KOPT-K1 (cell line): ENCODE data around the gene MSI2.

Source experiments
- H3K27ac ChIP-seq: fragments of 200-600 bp; sonication (generic); 2 replicates; pipeline ENCODE4 v1.5.1; 2016; ENCODE audit warnings: antibody characterized with exemption, mild to moderate bottlenecking, low read depth, low read length; ENCODE audit not compliant: poor library complexity, severe bottlenecking
- H3K36me3 ChIP-seq: fragments of 200-600 bp; sonication (generic); 2 replicates; pipeline ENCODE4 v1.5.1; 2017; ENCODE audit warnings: antibody characterized with exemption, mild to moderate bottlenecking, low read length, moderate library complexity; ENCODE audit not compliant: insufficient read depth
- H3K9me3 ChIP-seq: fragments of 200-600 bp; sonication (generic); 2 replicates; pipeline ENCODE4 v1.5.1; 2017; ENCODE audit warnings: antibody characterized with exemption, low read length, mild to moderate bottlenecking; ENCODE audit not compliant: insufficient read depth, poor library complexity, severe bottlenecking

Gene MSI2

DNA sequence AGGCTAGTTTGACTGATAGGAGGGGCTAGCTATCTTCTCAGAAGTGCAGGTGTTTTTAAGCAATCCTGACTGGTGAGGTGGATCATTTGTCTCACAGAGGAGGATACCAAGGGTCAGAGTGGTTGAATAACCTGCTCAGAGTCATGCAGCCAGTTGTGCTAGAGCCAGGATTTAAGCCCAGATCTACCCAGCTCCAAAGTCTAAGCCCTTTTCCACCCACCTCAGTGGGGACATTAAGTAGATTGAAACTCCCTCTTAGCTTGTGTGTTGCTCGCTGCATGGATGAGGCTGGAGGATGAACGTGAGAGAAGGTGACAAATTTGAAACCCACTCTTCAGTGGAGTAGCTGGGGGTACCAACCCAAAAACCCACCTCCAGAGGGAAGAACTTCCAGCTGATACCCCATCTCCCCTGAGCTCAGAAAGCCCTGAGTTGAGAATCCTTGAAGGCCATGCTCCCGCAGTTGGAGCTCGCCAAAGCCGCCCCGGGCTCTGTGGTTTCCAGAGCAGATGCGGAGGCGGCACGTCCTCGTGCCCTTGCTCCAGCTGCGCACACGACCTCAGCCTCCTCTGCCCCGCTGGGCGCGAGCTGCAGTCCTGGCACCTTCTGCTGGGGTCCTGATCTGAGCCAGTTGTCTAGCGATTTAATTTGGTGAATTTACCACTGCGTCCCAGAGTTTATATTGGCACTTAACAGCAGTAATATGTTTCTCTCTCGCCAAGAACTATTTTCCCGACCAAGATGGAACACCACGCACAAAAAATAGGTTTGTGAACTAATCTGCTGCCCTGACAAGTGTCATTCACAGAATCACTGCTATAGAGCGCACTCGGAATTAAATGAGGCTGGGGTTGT is 329.2 kb downstream of the MSI2 start:
- peaks cover 78% of the 10 kb centered on the region for H3K36me3 ChIP-seq
- H3K9me3 ChIP-seq, result no peaks in the 10 kb centered on the region
- H3K27ac ChIP-seq, result peak overlapping the region; percentile 71

GRCh38 chr17:57586196-57586740 is 329.9 kb downstream of the MSI2 start:
- peaks cover 77% of the 10 kb centered on the region for H3K36me3 ChIP-seq
- peak overlapping the region; percentile 71 for H3K27ac ChIP-seq
- H3K9me3 ChIP-seq, result no peaks in the 10 kb centered on the region

DNA sequence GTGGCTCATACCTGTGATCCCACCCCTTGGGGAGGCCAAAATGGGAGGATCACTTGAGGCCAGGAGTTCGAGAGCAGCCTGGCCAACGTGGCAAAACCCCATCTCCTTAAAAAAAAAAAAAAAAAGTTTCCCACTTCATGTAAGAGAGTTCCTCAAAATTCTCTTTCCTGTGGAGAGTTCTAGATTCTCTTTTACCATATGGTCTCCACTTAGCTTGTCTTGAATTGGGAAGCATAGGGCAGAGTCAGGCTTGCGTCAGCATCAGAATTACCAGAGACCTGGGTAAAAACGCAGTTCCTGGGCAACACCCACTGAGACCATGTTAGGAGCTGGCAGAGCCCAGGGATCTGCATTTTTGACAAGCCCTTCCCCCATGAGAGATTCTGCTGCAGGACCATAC is 330.4 kb downstream of the MSI2 start:
- H3K36me3 ChIP-seq, result peaks cover 73% of the 10 kb centered on the region
- H3K9me3 ChIP-seq, result no peaks in the 10 kb centered on the region
- H3K27ac ChIP-seq, result peak overlapping the region; percentile 71

- Histone ChIP-seq H3K36me3 (peaks cover 73% of the 10 kb centered on the region), H3K27ac (peak overlapping the region; percentile 1), H3K9me3 (no peaks in the 10 kb centered on the region)
Observed at GRCh38 chr17:57587193-57587969, 331.1 kb downstream of the MSI2 start.

DNA sequence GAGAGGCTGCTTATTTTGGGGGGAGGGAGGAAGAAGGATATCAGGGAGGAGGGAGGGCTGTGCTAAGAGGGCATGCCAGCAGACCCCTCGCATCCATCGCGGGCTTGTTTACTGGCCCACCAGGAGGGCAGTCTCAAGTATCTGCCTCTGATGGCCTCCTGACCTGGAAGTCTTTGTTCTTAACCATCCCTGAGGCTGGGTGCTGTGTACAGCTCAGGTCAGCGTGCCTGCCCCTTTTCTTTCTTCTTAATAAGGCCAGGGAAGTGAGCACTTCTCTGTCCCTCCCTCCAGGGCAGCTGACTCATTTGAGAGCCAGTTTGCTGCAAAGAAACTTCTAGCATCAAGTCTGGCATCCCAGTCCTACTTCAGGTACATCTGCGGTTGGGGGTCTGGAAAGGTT is 331.8 kb downstream of the MSI2 start:
- H3K27ac ChIP-seq, result peak overlapping the region; percentile 1
- peaks cover 3% of the 10 kb centered on the region for H3K9me3 ChIP-seq

GRCh38 chr17:57589151-57590034 is 333.1 kb downstream of the MSI2 start:
- no peak overlapping the region for H3K27ac ChIP-seq
- peaks cover 15% of the 10 kb centered on the region for H3K9me3 ChIP-seq
- H3K36me3 ChIP-seq, result peaks cover 73% of the 10 kb centered on the region

More for the DNA sequence above, 331.8 kb downstream of the MSI2 start:
- H3K36me3 ChIP-seq, result peaks cover 73% of the 10 kb centered on the region

DNA sequence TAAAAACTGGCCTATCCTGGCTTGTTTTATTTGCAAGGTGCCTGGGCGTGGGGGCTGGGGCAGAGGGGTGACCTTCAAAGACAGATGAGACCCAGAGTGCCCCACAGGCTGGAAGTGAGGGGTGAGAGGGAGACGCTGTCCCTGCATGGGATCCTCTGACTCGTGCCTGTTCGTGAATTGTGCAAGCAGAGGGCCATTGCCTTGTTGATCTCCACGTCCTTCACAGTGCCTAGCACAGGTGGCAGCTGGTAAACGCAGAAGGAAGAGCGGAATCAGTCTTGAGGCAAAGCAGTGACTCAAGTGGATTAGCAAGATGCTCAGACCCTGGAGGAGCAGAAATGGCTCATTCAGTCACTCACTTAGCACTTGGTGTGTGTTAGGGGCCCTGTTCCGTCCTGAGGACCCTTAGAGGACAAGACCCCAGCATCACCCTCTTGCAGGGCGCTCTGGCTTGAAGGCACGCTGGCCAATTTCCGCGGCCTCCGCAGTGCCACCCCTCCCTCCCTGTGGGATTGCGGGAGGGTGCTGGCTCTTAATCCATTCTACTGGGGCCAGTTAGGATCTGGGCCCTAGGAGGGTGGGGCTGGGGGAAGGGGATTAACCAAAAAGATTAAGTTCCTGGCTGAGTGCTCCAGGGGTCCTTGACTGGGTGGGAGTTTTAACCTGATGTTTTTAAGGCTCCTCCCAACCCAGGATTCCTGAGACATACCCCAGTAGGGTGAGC is 337.6 kb downstream of the MSI2 start:
- Histone ChIP-seq H3K36me3 (peaks cover 88% of the 10 kb centered on the region), H3K9me3 (peaks cover 28% of the 10 kb centered on the region), H3K27ac (no peak overlapping the region)

- H3K36me3 ChIP-seq, result peaks cover 79% of the 10 kb centered on the region
- no peak overlapping the region for H3K27ac ChIP-seq
- H3K9me3 ChIP-seq, result peaks cover 28% of the 10 kb centered on the region
Observed at GRCh38 chr17:57594767-57595166, 338.4 kb downstream of the MSI2 start.

- Histone ChIP-seq H3K9me3 (peaks cover 28% of the 10 kb centered on the region), H3K27ac (peak overlapping the region; percentile 97), H3K36me3 (peaks cover 73% of the 10 kb centered on the region)
Observed at GRCh38 chr17:57595426-57595825, 339.1 kb downstream of the MSI2 start.

DNA sequence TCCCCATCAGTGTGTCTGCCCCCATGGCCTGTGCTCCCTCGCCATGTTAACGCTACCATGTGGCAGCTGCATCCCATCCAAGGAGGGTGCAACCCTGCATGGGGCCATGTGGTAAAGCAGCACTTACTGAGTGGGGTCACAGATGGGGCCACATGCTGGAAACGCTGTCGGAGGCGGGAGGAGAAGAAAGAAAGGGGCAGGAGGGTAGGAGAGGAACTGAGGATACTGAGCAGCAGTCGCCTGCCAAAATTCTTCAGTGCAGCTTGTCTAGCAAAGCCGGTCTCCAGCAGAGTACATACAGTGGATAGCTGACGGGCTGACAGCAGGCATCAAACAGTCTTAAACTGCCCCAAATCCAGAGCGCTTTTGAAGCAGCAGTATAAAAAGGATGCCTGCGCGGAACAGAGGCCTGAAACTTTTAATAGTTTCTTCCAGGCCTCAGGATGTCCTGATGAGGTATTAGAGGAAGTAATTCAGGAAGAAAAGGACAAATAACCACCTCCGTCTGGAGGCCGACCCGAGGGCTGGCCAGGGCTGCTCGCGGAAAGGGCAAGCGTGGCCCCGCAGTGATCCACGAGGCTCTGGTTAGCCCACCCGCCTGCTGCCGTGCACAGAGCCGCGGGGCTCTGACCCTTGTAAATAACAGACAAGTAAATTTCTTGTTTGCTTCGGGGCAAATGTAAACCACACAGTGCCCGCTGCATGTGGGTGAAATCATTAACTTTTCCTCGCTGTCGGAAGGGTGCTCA is 339.8 kb downstream of the MSI2 start:
- peaks cover 28% of the 10 kb centered on the region for H3K9me3 ChIP-seq
- H3K36me3 ChIP-seq, result peaks cover 73% of the 10 kb centered on the region
- H3K27ac ChIP-seq, result peak overlapping the region; percentile 97

- Histone ChIP-seq H3K36me3 (peaks cover 80% of the 10 kb centered on the region), H3K9me3 (peaks cover 28% of the 10 kb centered on the region), H3K27ac (peak overlapping the region; percentile 97)
Observed at GRCh38 chr17:57597101-57597500, 340.8 kb downstream of the MSI2 start.

DNA sequence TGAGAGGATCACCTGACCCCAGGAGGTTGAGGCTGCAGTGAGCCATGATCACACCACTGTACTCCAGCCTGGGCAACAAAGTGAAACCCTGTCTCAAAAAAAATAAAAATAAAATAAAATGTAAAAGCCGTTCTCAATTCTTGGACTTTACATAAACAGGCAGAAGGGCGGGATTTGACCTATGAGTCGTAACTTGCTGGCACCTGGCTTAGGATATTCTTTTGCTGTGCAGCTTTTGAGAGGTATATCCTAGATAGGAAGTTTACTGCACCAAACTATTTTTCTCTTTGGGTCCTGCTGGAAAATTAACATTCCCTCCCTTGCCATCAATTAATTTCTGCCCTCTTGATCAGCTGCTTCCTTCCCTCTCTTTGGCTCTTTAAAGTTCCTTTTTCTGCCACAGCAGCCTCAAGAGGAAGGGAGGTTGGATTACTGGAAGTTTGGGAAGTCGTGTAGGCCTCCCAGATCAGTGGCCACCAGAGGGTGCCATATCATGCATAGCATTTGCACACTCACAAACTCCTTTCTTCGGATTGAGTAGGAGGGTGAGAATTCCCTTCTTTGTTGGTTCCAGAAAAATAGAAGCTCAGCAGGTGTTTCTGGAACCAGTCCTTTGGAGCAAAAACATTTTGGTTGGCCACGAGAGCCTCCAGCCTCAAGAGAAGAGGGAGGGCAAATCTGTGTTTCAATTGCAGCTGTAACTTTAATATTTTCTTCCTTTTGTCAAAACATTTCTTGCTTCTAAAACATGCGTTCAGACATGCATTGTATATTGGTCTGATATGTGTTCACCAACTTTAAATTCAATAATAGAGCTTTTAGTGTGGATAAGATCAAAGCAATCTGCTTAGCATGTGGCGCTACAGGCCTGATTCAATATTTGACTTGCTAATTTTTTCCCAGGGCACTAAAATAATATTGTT is 341.5 kb downstream of the MSI2 start:
- H3K9me3 ChIP-seq, result peaks cover 28% of the 10 kb centered on the region
- H3K36me3 ChIP-seq, result peaks cover 73% of the 10 kb centered on the region
- H3K27ac ChIP-seq, result peak overlapping the region; percentile 97
